ENCODE results near the gene IMPA2. TPM values are rescaled to one million over a fixed set of nuclear protein-coding genes. Genes with fewer than 3 reads are reported as not detected.

Gene IMPA2
- total RNA-seq, 2 experiments from 2014 or later, result 1.7 to 2.5 TPM

GRCh38 chr18:12031181-12031580 is 49.9 kb downstream of the IMPA2 start:
- Histone ChIP-seq H3K4me3 (ENCODE audit: low read length) (no peak overlapping the region), H3K36me3 (ENCODE audit: insufficient read depth, low read length) (no peaks in the 10 kb centered on the region), H3K4me1 (ENCODE audit: insufficient read depth, low read length) (no peaks in the 10 kb centered on the region), H3K27me3 (ENCODE audit: control insufficient read depth in 1 of 2, insufficient read depth in 2 of 2, low read length in 2 of 2) (no peaks in the 10 kb centered on the region), H3K27ac (ENCODE audit: low read depth in 1 of 2, low read length in 2 of 2) (no peak overlapping the region), H3K9me3 (ENCODE audit: control insufficient read depth in 1 of 2, insufficient read depth in 1 of 2, low read length in 2 of 2) (no peaks in the 10 kb centered on the region)
- H3K36me3 Mint-ChIP-seq (ENCODE audit: low read depth), result peaks cover 5% of the 10 kb centered on the region
- no peaks in the 10 kb centered on the region for H3K27me3 Mint-ChIP-seq
- TF ChIP-seq CTCF (IDR thresholded peaks at IDR 0.05), result no peak
- intact Hi-C loops (cut with DNase I, micrococcal nuclease), result no loop called here
- H3K27ac Mint-ChIP-seq, result no peak overlapping the region
- no peaks in the 10 kb centered on the region for H3K4me1 Mint-ChIP-seq (ENCODE audit: low read depth)
- ChIA-PET POLR2A (no interaction called here), CTCF (no interaction called here)
- no peaks in the 10 kb centered on the region for H3K9me3 Mint-ChIP-seq
- no peak for ATAC-seq (ENCODE audit: poor library complexity)
- DNase-seq, result no peak
- no peak overlapping the region for H3K4me3 Mint-ChIP-seq

- ATAC-seq (ENCODE audit: poor library complexity) (no peak), DNase-seq (no peak)
- no peak overlapping the region for H3K27ac ChIP-seq (ENCODE audit: low read depth in 1 of 2, low read length in 2 of 2)
- H3K4me1 ChIP-seq (ENCODE audit: insufficient read depth, low read length), result no peaks in the 10 kb centered on the region
- no peaks in the 10 kb centered on the region for H3K9me3 ChIP-seq (ENCODE audit: control insufficient read depth in 1 of 2, insufficient read depth in 1 of 2, low read length in 2 of 2)
- no peaks in the 10 kb centered on the region for H3K36me3 ChIP-seq (ENCODE audit: insufficient read depth, low read length)
- ChIA-PET CTCF (no interaction called here), POLR2A (no interaction called here)
- Mint-ChIP-seq H3K36me3 (ENCODE audit: low read depth) (peaks cover 5% of the 10 kb centered on the region), H3K4me1 (ENCODE audit: low read depth) (no peaks in the 10 kb centered on the region), H3K27me3 (no peaks in the 10 kb centered on the region), H3K9me3 (no peaks in the 10 kb centered on the region), H3K27ac (no peak overlapping the region), H3K4me3 (no peak overlapping the region)
- intact Hi-C loops (cut with DNase I, micrococcal nuclease), result no loop called here
- no peak overlapping the region for H3K4me3 ChIP-seq (ENCODE audit: low read length)
- H3K27me3 ChIP-seq (ENCODE audit: control insufficient read depth in 1 of 2, insufficient read depth in 2 of 2, low read length in 2 of 2), result peaks cover 0 to 4% of the 10 kb centered on the region in 2 experiments
- no peak for TF ChIP-seq CTCF (IDR thresholded peaks at IDR 0.05)
Observed at GRCh38 chr18:12031846-12032245, 50.5 kb downstream of the IMPA2 start.

- peaks cover 5% of the 10 kb centered on the region for H3K36me3 Mint-ChIP-seq (ENCODE audit: low read depth)
- no peak overlapping the region for H3K27ac ChIP-seq (ENCODE audit: low read depth in 1 of 2, low read length in 2 of 2)
- H3K36me3 ChIP-seq (ENCODE audit: insufficient read depth, low read length), result no peaks in the 10 kb centered on the region
- ATAC-seq (ENCODE audit: poor library complexity) (no peak), DNase-seq (no peak)
- H3K9me3 ChIP-seq (ENCODE audit: control insufficient read depth in 1 of 2, insufficient read depth in 1 of 2, low read length in 2 of 2), result no peaks in the 10 kb centered on the region
- H3K27ac Mint-ChIP-seq, result no peak overlapping the region
- ChIA-PET POLR2A (no interaction called here), CTCF (no interaction called here)
- intact Hi-C loops (cut with DNase I, micrococcal nuclease), result no loop called here
- peaks cover under 1% of the 10 kb centered on the region for H3K4me1 ChIP-seq (ENCODE audit: insufficient read depth, low read length)
- no peak for TF ChIP-seq CTCF (IDR thresholded peaks at IDR 0.05)
- no peaks in the 10 kb centered on the region for H3K9me3 Mint-ChIP-seq
- no peaks in the 10 kb centered on the region for H3K4me1 Mint-ChIP-seq (ENCODE audit: low read depth)
- peaks cover 2 to 10% of the 10 kb centered on the region in 2 experiments for H3K27me3 ChIP-seq (ENCODE audit: control insufficient read depth in 1 of 2, insufficient read depth in 2 of 2, low read length in 2 of 2)
- peaks cover 9% of the 10 kb centered on the region for H3K27me3 Mint-ChIP-seq
- no peak overlapping the region for H3K4me3 Mint-ChIP-seq
- H3K4me3 ChIP-seq (ENCODE audit: low read length), result no peak overlapping the region
Observed at GRCh38 chr18:12032786-12033642, 51.7 kb downstream of the IMPA2 start.
